ENCODE results near the gene ZNF189.

DNA sequence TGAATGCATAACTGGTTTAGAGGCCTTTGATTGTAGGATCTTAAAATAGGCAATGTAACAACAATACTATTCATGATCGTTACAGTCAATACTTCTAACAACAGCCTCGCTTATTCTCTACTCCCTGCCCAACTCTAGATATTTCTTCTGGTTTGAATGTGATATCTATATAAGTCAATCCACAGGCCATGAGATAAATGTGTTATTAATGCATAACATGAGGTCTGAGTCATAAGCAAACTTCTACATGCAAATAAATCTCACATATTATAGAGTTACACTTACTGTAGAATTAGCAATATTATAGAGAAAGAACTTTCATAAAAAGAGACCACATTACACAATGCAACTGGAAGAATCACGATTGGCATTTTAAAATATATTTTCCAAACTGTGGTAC, 39.9 kb downstream of the ZNF189 start:
- TF ChIP-seq, protein P1, sequence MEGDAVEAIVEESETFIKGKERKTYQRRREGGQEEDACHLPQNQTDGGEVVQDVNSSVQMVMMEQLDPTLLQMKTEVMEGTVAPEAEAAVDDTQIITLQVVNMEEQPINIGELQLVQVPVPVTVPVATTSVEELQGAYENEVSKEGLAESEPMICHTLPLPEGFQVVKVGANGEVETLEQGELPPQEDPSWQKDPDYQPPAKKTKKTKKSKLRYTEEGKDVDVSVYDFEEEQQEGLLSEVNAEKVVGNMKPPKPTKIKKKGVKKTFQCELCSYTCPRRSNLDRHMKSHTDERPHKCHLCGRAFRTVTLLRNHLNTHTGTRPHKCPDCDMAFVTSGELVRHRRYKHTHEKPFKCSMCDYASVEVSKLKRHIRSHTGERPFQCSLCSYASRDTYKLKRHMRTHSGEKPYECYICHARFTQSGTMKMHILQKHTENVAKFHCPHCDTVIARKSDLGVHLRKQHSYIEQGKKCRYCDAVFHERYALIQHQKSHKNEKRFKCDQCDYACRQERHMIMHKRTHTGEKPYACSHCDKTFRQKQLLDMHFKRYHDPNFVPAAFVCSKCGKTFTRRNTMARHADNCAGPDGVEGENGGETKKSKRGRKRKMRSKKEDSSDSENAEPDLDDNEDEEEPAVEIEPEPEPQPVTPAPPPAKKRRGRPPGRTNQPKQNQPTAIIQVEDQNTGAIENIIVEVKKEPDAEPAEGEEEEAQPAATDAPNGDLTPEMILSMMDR (conservative IDR thresholded peaks at IDR 0.05 in 1 of 2, IDR thresholded peaks at IDR 0.05 in 1 of 2; ENCODE audit: extremely low read depth in 1 of 2, insufficient read depth in 1 of 2, low read depth in 1 of 2, low read length in 2 of 2), result no peak
- TF ChIP-seq EZH2 (IDR thresholded peaks at IDR 0.05; ENCODE audit: borderline replicate concordance, low read length), result no peak

All from mammary epithelial cell (primary cell).